ENCODE measurements around the gene MTCL1. TPM values are rescaled to one million over a fixed set of nuclear protein-coding genes. Genes with fewer than 3 reads are reported as not detected.

The MTCL1 gene
- total RNA-seq, 1 donor = 59.6 TPM

- H3K4me3 ChIP-seq (ENCODE audit: low read depth, low read length) = no peak overlapping the region
- no peak for TF ChIP-seq CTCF (IDR thresholded peaks at IDR 0.05; ENCODE audit: insufficient read depth, low read depth, low read length)
Measured at GRCh38 chr18:8735274-8735673, 29.9 kb downstream of the MTCL1 start.

GRCh38 chr18:8741117-8741516, 35.8 kb downstream of the MTCL1 start:
- DNase-seq (ENCODE audit: low read depth) = no peak
- no peak for TF ChIP-seq CTCF (IDR thresholded peaks at IDR 0.05; ENCODE audit: insufficient read depth, low read depth, low read length)
- H3K4me3 ChIP-seq (ENCODE audit: low read depth, low read length) = no peak overlapping the region

More at GRCh38 chr18:8735274-8735673, 29.9 kb downstream of the MTCL1 start:
- DNase-seq (ENCODE audit: low read depth) = no peak

- DNase-seq (ENCODE audit: low read depth) = no peak
- TF ChIP-seq CTCF (IDR thresholded peaks at IDR 0.05; ENCODE audit: insufficient read depth, low read depth, low read length) = no peak
- H3K4me3 ChIP-seq (ENCODE audit: low read depth, low read length) = no peak overlapping the region
Measured at GRCh38 chr18:8741532-8741931, 36.2 kb downstream of the MTCL1 start.

- H3K4me3 ChIP-seq (ENCODE audit: low read depth, low read length) = no peak overlapping the region
- TF ChIP-seq CTCF (IDR thresholded peaks at IDR 0.05; ENCODE audit: insufficient read depth, low read depth, low read length) = no peak
- DNase-seq (ENCODE audit: low read depth) = no peak
Measured at GRCh38 chr18:8742387-8743361, 37.3 kb downstream of the MTCL1 start.

- DNase-seq (ENCODE audit: low read depth) = no peak
- H3K4me3 ChIP-seq (ENCODE audit: low read depth, low read length) = no peak overlapping the region
- no peak for TF ChIP-seq CTCF (IDR thresholded peaks at IDR 0.05; ENCODE audit: insufficient read depth, low read depth, low read length)
Measured at GRCh38 chr18:8744038-8744437, 38.7 kb downstream of the MTCL1 start.

- TF ChIP-seq CTCF (IDR thresholded peaks at IDR 0.05; ENCODE audit: insufficient read depth, low read depth, low read length) = no peak
- H3K4me3 ChIP-seq (ENCODE audit: low read depth, low read length) = no peak overlapping the region
- DNase-seq (ENCODE audit: low read depth) = no peak
Measured at GRCh38 chr18:8744656-8745055, 39.3 kb downstream of the MTCL1 start.

Data from fibroblast of villous mesenchyme (primary cell).